GM13976 (cell line): ENCODE data around the gene TAF4.

Experiments
- DNase-seq: peaks from one replicate; pipeline ENCODE4 v3.0.0; 2012; ENCODE audit warnings: low spot score
- in situ Hi-C: fragments of 300-500 bp; cut with MboI; formaldehyde crosslinking; loops from one replicate; pipeline ENCODE4 v1.12.0; 2022; ENCODE audit warnings: low sequenced_read_pairs, mixed read lengths, inconsistent platforms; ENCODE audit not compliant: unreplicated experiment
- TF ChIP-seq, protein P1 (sequence below): IDR thresholded peaks from 2 replicates; pipeline ENCODE4 v1.5.1; 2012; ENCODE audit warnings: borderline replicate concordance, mild to moderate bottlenecking; ENCODE audit not compliant: insufficient read depth; ENCODE audit errors: extremely low read depth, missing control alignments, control extremely low read depth

Gene TAF4, protein sequence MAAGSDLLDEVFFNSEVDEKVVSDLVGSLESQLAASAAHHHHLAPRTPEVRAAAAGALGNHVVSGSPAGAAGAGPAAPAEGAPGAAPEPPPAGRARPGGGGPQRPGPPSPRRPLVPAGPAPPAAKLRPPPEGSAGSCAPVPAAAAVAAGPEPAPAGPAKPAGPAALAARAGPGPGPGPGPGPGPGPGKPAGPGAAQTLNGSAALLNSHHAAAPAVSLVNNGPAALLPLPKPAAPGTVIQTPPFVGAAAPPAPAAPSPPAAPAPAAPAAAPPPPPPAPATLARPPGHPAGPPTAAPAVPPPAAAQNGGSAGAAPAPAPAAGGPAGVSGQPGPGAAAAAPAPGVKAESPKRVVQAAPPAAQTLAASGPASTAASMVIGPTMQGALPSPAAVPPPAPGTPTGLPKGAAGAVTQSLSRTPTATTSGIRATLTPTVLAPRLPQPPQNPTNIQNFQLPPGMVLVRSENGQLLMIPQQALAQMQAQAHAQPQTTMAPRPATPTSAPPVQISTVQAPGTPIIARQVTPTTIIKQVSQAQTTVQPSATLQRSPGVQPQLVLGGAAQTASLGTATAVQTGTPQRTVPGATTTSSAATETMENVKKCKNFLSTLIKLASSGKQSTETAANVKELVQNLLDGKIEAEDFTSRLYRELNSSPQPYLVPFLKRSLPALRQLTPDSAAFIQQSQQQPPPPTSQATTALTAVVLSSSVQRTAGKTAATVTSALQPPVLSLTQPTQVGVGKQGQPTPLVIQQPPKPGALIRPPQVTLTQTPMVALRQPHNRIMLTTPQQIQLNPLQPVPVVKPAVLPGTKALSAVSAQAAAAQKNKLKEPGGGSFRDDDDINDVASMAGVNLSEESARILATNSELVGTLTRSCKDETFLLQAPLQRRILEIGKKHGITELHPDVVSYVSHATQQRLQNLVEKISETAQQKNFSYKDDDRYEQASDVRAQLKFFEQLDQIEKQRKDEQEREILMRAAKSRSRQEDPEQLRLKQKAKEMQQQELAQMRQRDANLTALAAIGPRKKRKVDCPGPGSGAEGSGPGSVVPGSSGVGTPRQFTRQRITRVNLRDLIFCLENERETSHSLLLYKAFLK

DNA sequence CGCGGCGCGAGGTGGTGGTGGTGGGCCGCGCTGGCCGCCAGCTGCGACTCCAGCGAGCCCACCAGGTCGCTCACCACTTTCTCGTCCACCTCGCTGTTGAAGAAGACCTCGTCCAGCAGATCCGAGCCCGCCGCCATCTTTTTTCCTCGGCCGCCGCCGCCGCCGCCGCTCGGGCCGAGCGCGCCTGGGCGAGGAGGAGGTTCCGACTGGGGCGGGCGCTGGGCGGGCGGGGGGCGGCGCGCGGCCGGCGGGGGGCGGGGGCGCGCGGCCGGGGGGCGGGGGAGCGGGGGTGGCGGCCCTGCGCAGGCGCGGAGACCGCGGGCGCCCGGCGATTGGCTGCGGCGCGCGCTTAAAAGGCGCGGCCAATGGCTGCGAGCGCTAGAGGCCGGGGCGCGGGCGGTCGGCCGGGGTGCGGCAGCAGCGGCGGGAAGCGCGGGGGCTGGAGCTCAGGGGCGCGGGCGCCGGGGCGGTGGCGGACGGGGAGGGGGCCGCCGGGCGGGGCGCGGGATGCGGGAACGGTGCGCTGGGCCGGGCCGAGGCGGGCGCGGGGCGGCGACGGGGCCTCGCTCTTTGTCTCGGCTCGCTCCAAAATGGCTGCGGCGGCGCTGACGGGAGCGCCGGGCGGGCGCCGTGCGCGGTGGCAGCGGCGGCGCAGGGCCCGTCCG lies at the start of gene TAF4:
Gene TAF4 (minus strand): TSS at position 208 of the 665 bp plus-strand sequence. CDS start 71 bp downstream, at position 137.
- DNase-seq = peak; percentile 99
- in situ Hi-C loops = no loop called here
- TF ChIP-seq, protein P1, sequence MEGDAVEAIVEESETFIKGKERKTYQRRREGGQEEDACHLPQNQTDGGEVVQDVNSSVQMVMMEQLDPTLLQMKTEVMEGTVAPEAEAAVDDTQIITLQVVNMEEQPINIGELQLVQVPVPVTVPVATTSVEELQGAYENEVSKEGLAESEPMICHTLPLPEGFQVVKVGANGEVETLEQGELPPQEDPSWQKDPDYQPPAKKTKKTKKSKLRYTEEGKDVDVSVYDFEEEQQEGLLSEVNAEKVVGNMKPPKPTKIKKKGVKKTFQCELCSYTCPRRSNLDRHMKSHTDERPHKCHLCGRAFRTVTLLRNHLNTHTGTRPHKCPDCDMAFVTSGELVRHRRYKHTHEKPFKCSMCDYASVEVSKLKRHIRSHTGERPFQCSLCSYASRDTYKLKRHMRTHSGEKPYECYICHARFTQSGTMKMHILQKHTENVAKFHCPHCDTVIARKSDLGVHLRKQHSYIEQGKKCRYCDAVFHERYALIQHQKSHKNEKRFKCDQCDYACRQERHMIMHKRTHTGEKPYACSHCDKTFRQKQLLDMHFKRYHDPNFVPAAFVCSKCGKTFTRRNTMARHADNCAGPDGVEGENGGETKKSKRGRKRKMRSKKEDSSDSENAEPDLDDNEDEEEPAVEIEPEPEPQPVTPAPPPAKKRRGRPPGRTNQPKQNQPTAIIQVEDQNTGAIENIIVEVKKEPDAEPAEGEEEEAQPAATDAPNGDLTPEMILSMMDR = no peak

DNA sequence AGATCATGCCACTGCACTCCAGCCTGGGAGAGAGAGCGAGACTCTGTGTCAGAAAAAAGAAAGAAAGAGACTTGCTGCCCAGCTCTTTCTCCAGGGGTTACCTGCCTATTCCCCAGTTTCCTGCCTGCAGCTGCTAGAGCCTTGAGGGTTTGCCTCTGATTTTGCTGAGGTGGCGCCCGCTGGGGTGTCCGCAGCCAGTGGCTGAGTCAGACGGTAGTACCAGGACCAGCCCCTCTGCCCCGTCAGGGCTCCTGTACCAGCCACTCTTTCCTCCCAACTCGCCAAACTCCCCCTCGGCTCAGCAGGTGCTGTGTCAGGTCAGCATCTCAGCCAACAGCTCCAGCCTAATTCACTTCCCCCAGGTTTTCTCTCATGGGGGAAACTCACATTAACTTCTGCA lies 49.2 kb upstream of the TAF4 start:
- in situ Hi-C loops = no loop called here
- TF ChIP-seq, protein P1 = no peak

DNA sequence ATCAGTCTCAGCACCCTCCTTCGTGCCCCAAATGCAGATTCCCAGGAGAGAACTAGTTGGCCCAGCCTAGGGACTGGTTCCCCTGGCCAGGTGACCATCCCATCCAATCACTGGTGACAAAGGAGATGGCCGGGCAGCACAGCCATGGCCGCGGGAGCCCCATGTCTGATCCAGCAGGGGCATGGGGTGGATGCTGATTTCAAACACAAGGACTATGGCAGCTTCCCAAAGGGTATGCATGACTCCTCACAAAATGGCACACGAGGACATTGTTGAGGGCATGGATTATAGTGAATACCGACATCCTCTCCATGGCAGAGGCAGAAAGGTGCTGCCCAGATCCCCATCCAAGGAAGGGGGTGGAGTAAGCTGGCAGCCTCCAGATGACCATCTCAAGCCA lies 46.7 kb upstream of the TAF4 start:
- TF ChIP-seq, protein P1 = no peak
- in situ Hi-C loops = no loop called here
- no peak for DNase-seq

More for the DNA sequence above, 49.2 kb upstream of the TAF4 start:
- DNase-seq = no peak

DNA sequence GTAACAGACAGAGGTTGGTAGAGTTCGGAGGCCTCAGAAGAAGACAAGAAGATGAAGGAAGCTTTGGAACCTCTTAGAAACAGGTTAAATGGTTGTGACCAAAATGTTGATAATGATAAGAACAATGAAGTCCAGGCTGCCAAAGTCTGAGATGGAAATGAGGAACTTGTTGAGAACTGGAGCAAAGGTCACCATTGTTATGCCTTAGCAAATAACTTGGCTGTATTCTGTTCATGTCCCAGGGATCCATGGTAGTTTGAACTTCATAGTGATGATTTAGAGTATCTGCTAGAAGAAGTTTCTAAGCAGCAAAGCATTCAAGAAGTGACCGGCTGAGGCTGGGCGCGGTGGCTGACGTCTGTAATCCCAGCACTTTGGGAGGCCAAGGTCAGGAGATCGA lies 45.5 kb upstream of the TAF4 start:
- DNase-seq = no peak
- TF ChIP-seq, protein P1 = no peak
- in situ Hi-C loops = no loop called here

DNA sequence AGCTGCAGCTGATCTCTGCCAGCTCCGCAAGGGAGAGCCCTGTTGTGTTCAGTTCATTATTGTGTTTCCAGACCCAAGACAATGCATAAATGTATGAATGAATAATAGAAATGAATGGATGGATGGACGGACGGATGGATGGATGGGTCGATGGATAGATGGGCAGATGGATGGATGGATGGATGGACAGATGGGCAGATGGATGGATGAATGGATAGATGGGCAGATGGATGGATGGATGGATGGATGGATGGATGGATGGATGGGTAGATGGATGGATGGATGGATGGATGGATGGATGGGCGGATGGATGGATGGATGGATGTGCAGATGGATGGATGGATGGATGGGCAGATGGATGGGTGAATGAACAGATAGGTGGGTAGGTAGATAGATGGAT lies 39.9 kb upstream of the TAF4 start:
- in situ Hi-C loops = no loop called here
- no peak for DNase-seq
- TF ChIP-seq, protein P1 = no peak
